K562 (cell line): ENCODE measurements around the gene ELF1. TPM values are rescaled to one million over a fixed set of nuclear protein-coding genes. Genes with fewer than 3 reads are reported as not detected.

Experiments used
- CC2D1A ChIP-seq: fragments of 450-650 bp; IDR thresholded peaks from 2 replicates; pipeline ENCODE4 v1.6.1; 2017; ENCODE audit warnings: mild to moderate bottlenecking
- CREM ChIP-seq: IDR thresholded peaks from 2 replicates; pipeline ENCODE4 v1.6.1; 2014; ENCODE audit warnings: antibody characterized with exemption, low read depth
- FOXJ2 ChIP-seq: fragments of 200-800 bp; sonication (Bioruptor generic); IDR thresholded peaks from 2 replicates; pipeline ENCODE4 v1.6.1; 2016; ENCODE audit warnings: missing genetic modification characterization, missing compliant biosample characterization
- HNRNPL ChIP-seq: fragments of 200-400 bp; formaldehyde crosslinking; IDR thresholded peaks from 2 replicates; pipeline ENCODE4 v1.6.1; 2017; ENCODE audit warnings: low read depth, mild to moderate bottlenecking, low read length
- KDM4B ChIP-seq, 2 experiments: fragments of 450-650 bp in 1 of 2; sonication (generic) in 1 of 2; IDR thresholded peaks; 2 replicates each; pipeline ENCODE4 v1.6.1; 2016 to 2017; ENCODE audit warnings: borderline replicate concordance in 2 of 2, antibody characterized with exemption in 1 of 2, low read depth in 1 of 2, mild to moderate bottlenecking in 1 of 2
- NBN ChIP-seq: fragments of 450-650 bp; IDR thresholded peaks from 2 replicates; pipeline ENCODE4 v1.6.1; 2016; ENCODE audit warnings: low read depth, mild to moderate bottlenecking
- NR1H2 ChIP-seq: sonication (generic); formaldehyde crosslinking; IDR thresholded peaks from 2 replicates; pipeline ENCODE4 v1.4.0; 2020; ENCODE audit warnings: mild to moderate bottlenecking, missing genetic modification reagents
- NR2C1 ChIP-seq, 2 experiments: fragments of 450-650 bp; IDR thresholded peaks; 2 replicates each; pipeline ENCODE4 v1.6.1; 2017; ENCODE audit warnings: mild to moderate bottlenecking in 2 of 2, antibody characterized with exemption in 1 of 2, inconsistent platforms in 1 of 2, missing compliant biosample characterization in 1 of 2, missing genetic modification characterization in 1 of 2
- POLR2A ChIP-seq: fragments of 450-650 bp; conservative IDR thresholded peaks from 2 replicates; pipeline ENCODE4 v1.6.1; 2016
- REST ChIP-seq, 2 experiments: fragments of 450-650 bp; formaldehyde crosslinking in 1 of 2; IDR thresholded peaks; 2 replicates each; pipeline versions ENCODE4 v1.4.0 to v1.6.1; 2014 to 2020; ENCODE audit warnings: mild to moderate bottlenecking in 2 of 2, borderline replicate concordance in 1 of 2, low read depth in 1 of 2
- SMC3 ChIP-seq: conservative IDR thresholded peaks from 2 replicates; pipeline ENCODE4 v1.6.1; 2011; ENCODE audit warnings: low read depth, low read length, improper control_type of control experiment; ENCODE audit not compliant: insufficient read depth
- TBL1XR1 ChIP-seq, 2 experiments: IDR thresholded peaks; 2 replicates each; pipeline ENCODE4 v1.6.1; 2012; ENCODE audit warnings: improper control_type of control experiment in 2 of 2, low read length in 2 of 2, mild to moderate bottlenecking in 1 of 2
- ZBTB7A ChIP-seq: IDR thresholded peaks from 2 replicates; pipeline ENCODE4 v1.6.1; 2011; ENCODE audit warnings: low read depth, mild to moderate bottlenecking, low read length, moderate library complexity, borderline replicate concordance; ENCODE audit not compliant: control insufficient read depth
- ZNF146 ChIP-seq: IDR thresholded peaks from one replicate; pipeline ENCODE4 v1.6.1; 2018; ENCODE audit warnings: missing compliant biosample characterization; ENCODE audit not compliant: unreplicated experiment
- ZNF354B ChIP-seq: fragments of 250-450 bp; sonication (Bioruptor Pico); IDR thresholded peaks from 2 replicates; pipeline ENCODE4 v1.4.0; 2020
- ZNF431 ChIP-seq: sonication (generic); formaldehyde crosslinking; IDR thresholded peaks from 2 replicates; pipeline ENCODE4 v1.8.0; 2022; ENCODE audit warnings: mild to moderate bottlenecking, missing genetic modification reagents
- ZNF740 ChIP-seq, 3 experiments: fragments of 200-800 bp in 1 of 3; sonication (Bioruptor generic) in 1 of 3; sonication (generic) in 1 of 3; formaldehyde crosslinking in 1 of 3; IDR thresholded peaks; 2 replicates each; pipeline versions ENCODE4 v1.6.1 to v1.8.0; 2016 to 2022; ENCODE audit warnings: mild to moderate bottlenecking in 2 of 3, missing compliant biosample characterization in 2 of 3, missing genetic modification characterization in 2 of 3, missing genetic modification reagents in 1 of 3
- polyA plus RNA-seq, 8 experiments: library from polyadenylated mRNA; depleted of rRNA in 4 of 8; stranded (reverse) in 5 of 8; unstranded in 3 of 8; fragments of >200 nt; fragmentation: Nextera tagmentation in 2 of 8; fragmentation: Illumina TruSeq in 1 of 8; extraction: Ambion mirVana in 2 of 8; extraction: Trizol in 1 of 8; gene quantifications; 2 replicates each; pipeline versions ENCODE4 v1.2.1 to v1.2.3, GENCODE V29; 2011 to 2014; ENCODE audit warnings: inconsistent platforms in 1 of 8, missing spikeins in 1 of 8
- total RNA-seq, 7 experiments: library from RNA; depleted of rRNA in 6 of 7; stranded (reverse); fragments of >200 nt in 6 of 7; fragmentation: Illumina TruSeq in 2 of 7; extraction: Trizol in 2 of 7; gene quantifications; 2 replicates each; pipeline versions ENCODE4 v1.2.1 to v1.2.3, GENCODE V29; 2011 to 2021; ENCODE audit warnings: low replicate concordance in 1 of 7

The ELF1 gene
- total and polyA plus RNA-seq, 9 of the 15 experiments (the other 6 are each of a cell fraction or from before 2014, with no cell fraction given), result 24.7 to 54.4 (median 33.4) TPM

- TF ChIP-seq NR1H2 (CRISPR knock-in tag) (no peak), ZBTB7A (no peak), NR2C1 (IDR thresholded peaks at IDR 0.05) (no peak), NR2C1 (tag; IDR thresholded peaks at IDR 0.05) (no peak), REST (IDR thresholded peaks at IDR 0.05; ENCODE audit: borderline replicate concordance) (peak; percentile 23; the same call in 1 of the 2 replicates), REST (CRISPR knock-in tag; IDR thresholded peaks at IDR 0.05; ENCODE audit: low read depth) (no peak), ZNF354B (CRISPR knock-in tag) (no peak), ZNF431 (CRISPR knock-in tag) (no peak), NBN (no peak), CREM (0 out of 2 replicates have a peak, but pooled peaks have one; percentile 7), KDM4B (IDR thresholded peaks at IDR 0.05; ENCODE audit: borderline replicate concordance in 2 of 2, low read depth in 1 of 2) (no peak), FOXJ2 (tag) (no peak), CC2D1A (0 out of 2 replicates have a peak, but pooled peaks have one; percentile 30), ZNF146 (no peak), HNRNPL (no peak), SMC3 (peak; percentile 45; the same call in 1 of the 2 replicates), ZNF740 (CRISPR knock-in tag; IDR thresholded peaks at IDR 0.05) (no peak), ZNF740 (tag; IDR thresholded peaks at IDR 0.05) (no peak), TBL1XR1 (IDR thresholded peaks at IDR 0.05; ENCODE audit: low read length in 2 of 2) (peak in 1 of 2 experiments; percentile 65; a peak in 1 of 4 replicates), POLR2A (no peak)
These were observed 44.4 kb downstream of the ELF1 start (continued) for GRCh38 chr13:40974460-40975407.
